HepG2 (cell line): ENCODE measurements around the gene BSND. TPM values are rescaled to one million over a fixed set of nuclear protein-coding genes. Genes with fewer than 3 reads are reported as not detected.

ENCODE experiments used
- ATAC-seq: fragments of 200-7000 bp; cut with Tn5 transposase; 3 replicates; pipeline ENCODE4 v1.9.1; 2020; ENCODE audit warnings: mild to moderate bottlenecking, moderate library complexity
- BruUV-seq: library from RNA; stranded (reverse); fragments of 400-500 nt; replicated peaks from 2 replicates; lab custom pipeline; 2021; lab: Mats Ljungman, UMichigan
- CTCF ChIA-PET: fragments of 300-600 bp; formaldehyde crosslinking; extraction: SDS; loops from one replicate; lab custom pipeline; 2021; ENCODE audit warnings: low total read pairs, inconsistent platforms, low intra/inter-chr PET ratio; lab: Yijun Ruan, JAX
- POLR2A ChIA-PET: fragments of 350-600 bp; sonication (Branson Sonifier 250); formaldehyde crosslinking; loops from one replicate; lab custom pipeline; 2020; ENCODE audit warnings: antibody characterized with exemption, inconsistent platforms; lab: Yijun Ruan, JAX
- DNase-seq: peaks from one replicate; pipeline ENCODE4 v3.0.0-alpha.2; 2015; ENCODE audit warnings: low spot score
- FAIRE-seq: peaks from 3 replicates; lab custom pipeline; 2011; peaks lifted over from hg19 to GRCh38; lab: Jason Lieb, UNC
- H2AFZ ChIP-seq: one replicate; pipeline ENCODE4 v1.6.1; 2011; ENCODE audit warnings: low read length, inconsistent platforms
- H3K27ac ChIP-seq: fragments of 300-600 bp; 3 replicates; pipeline ENCODE4 v1.8.0; 2011; ENCODE audit warnings: mixed run types, mild to moderate bottlenecking, mixed read lengths, low read length, inconsistent platforms; ENCODE audit not compliant: insufficient read depth; ENCODE audit errors: extremely low read length
- H3K27me3 ChIP-seq, 2 experiments: fragments of 200-600 bp in 1 of 2; 2 replicates in 1 of 2; 3 replicates in 1 of 2; pipeline versions ENCODE4 v1.6.0 to v1.8.0; 2011; ENCODE audit warnings: low read length in 2 of 2, mild to moderate bottlenecking in 2 of 2, moderate library complexity in 2 of 2, inconsistent platforms in 1 of 2; ENCODE audit not compliant: insufficient read depth in 2 of 2, control insufficient read depth in 1 of 2
- H3K36me3 ChIP-seq, 2 experiments: fragments of 200-600 bp in 1 of 2; replicated peaks in 1 of 2; 2 replicates in 1 of 2; 3 replicates in 1 of 2; pipeline versions ENCODE4 v1.5.1 to v1.8.0; 2011; ENCODE audit warnings: low read length in 2 of 2, inconsistent platforms in 1 of 2; ENCODE audit not compliant: insufficient read depth in 2 of 2, control insufficient read depth in 1 of 2
- H3K4me1 ChIP-seq: 2 replicates; pipeline ENCODE4 v1.5.1; 2012; ENCODE audit warnings: low read length, inconsistent platforms; ENCODE audit not compliant: insufficient read depth
- H3K4me2 ChIP-seq: 2 replicates; pipeline ENCODE4 v1.6.0; 2011; ENCODE audit warnings: low read depth, low read length, inconsistent platforms
- H3K4me3 ChIP-seq, 3 experiments: fragments of 200-600 bp in 1 of 3; sonication (generic), shearing (Covaris generic) in 1 of 3; replicated peaks in 1 of 3; 2 replicates each; pipeline ENCODE4 v1.5.1; 2011 to 2016; ENCODE audit warnings: low read length in 3 of 3, inconsistent platforms in 2 of 3, low read depth in 2 of 3, mild to moderate bottlenecking in 2 of 3, control low read depth in 1 of 3, mixed read lengths in 1 of 3; ENCODE audit not compliant: insufficient read depth in 1 of 3
- H3K79me2 ChIP-seq: one replicate; pipeline ENCODE4 v1.6.1; 2011; ENCODE audit warnings: low read length, inconsistent platforms; ENCODE audit not compliant: insufficient read depth
- H3K9ac ChIP-seq: 2 replicates; pipeline ENCODE4 v1.6.0; 2011; ENCODE audit warnings: mild to moderate bottlenecking, low read depth, low read length, inconsistent platforms; ENCODE audit not compliant: insufficient read depth
- H3K9me3 ChIP-seq: 2 replicates; pipeline ENCODE4 v1.5.1; 2012; ENCODE audit warnings: mild to moderate bottlenecking, low read length
- H4K20me1 ChIP-seq: 2 replicates; pipeline ENCODE4 v1.6.0; 2011; ENCODE audit warnings: inconsistent platforms, mild to moderate bottlenecking, low read length, moderate library complexity; ENCODE audit not compliant: insufficient read depth
- ATF7-NPFF ChIP-seq: sonication (generic); formaldehyde crosslinking; IDR thresholded peaks from 2 replicates; pipeline ENCODE4 v1.8.1; 2023; ENCODE audit warnings: mild to moderate bottlenecking, low read depth, missing genetic modification reagents, moderate library complexity
- BHLHE40 ChIP-seq: IDR thresholded peaks from 2 replicates; pipeline ENCODE4 v1.6.1; 2011; ENCODE audit warnings: low read length, improper control_type of control experiment
- CREBL2 ChIP-seq: sonication (generic); formaldehyde crosslinking; IDR thresholded peaks from 2 replicates; pipeline ENCODE4 v1.8.1; 2023; ENCODE audit warnings: missing genetic modification reagents, mild to moderate bottlenecking, borderline replicate concordance
- DPF2 ChIP-seq: sonication (generic); formaldehyde crosslinking; IDR thresholded peaks from 2 replicates; pipeline ENCODE4 v1.4.0; 2020; ENCODE audit warnings: mild to moderate bottlenecking, low read depth, missing genetic modification reagents, borderline replicate concordance
- FOSL2 ChIP-seq: sonication (generic); formaldehyde crosslinking; IDR thresholded peaks from 2 replicates; pipeline ENCODE4 v1.4.0; 2020; ENCODE audit warnings: missing genetic modification reagents
- IKZF1 ChIP-seq: fragments of 450-650 bp; IDR thresholded peaks from 2 replicates; pipeline ENCODE4 v1.7.1; 2016
- MBD4 ChIP-seq: IDR thresholded peaks from 2 replicates; pipeline ENCODE4 v1.6.1; 2012; ENCODE audit warnings: low read length, inconsistent platforms, borderline replicate concordance
- ZBTB21 ChIP-seq: sonication (generic); formaldehyde crosslinking; IDR thresholded peaks from 2 replicates; pipeline ENCODE4 v1.4.0; 2020; ENCODE audit warnings: missing genetic modification reagents
- ZFP82 ChIP-seq: sonication (generic); formaldehyde crosslinking; IDR thresholded peaks from 2 replicates; pipeline ENCODE4 v1.5.1; 2020; ENCODE audit warnings: mild to moderate bottlenecking, missing genetic modification reagents, borderline replicate concordance
- ZMYM4 ChIP-seq: sonication (generic); formaldehyde crosslinking; IDR thresholded peaks from 2 replicates; pipeline ENCODE4 v1.8.1; 2023; ENCODE audit warnings: mild to moderate bottlenecking, missing genetic modification reagents
- ZUFSP ChIP-seq: sonication (generic); formaldehyde crosslinking; IDR thresholded peaks from 2 replicates; pipeline ENCODE4 v1.9.0; 2021; ENCODE audit warnings: missing genetic modification reagents, mild to moderate bottlenecking, borderline replicate concordance
- WGBS: methylation state at CpG from one replicate; pipeline ENCODE4 v1.1.6; 2017; ENCODE audit warnings: low lambda C conversion rate; 5-methylcytosine and 5-hydroxymethylcytosine counted together
- in situ Hi-C: cut with HindIII; loops from 2 replicates; pipeline ENCODE4 v1.10.0; 2017; ENCODE audit warnings: low pct_unique_long_range_greater_than_20kb; ENCODE audit not compliant: extremely low pct_ligation_motif_present
- intact Hi-C: fragments of 100-400 bp; cut with micrococcal nuclease; formaldehyde crosslinking; loops from one replicate; pipeline ENCODE4 v1.10.0; 2022; ENCODE audit not compliant: unreplicated experiment
- polyA plus RNA-seq, 8 experiments: library from polyadenylated mRNA; depleted of rRNA in 3 of 8; stranded (reverse) in 7 of 8; unstranded in 1 of 8; fragments of >200 nt; fragmentation: Illumina TruSeq in 4 of 8; extraction: Trizol in 4 of 8; gene quantifications; 2 replicates each; pipeline versions ENCODE4 v1.2.1 to v1.2.3, GENCODE V29; 2011 to 2016; ENCODE audit warnings: low read depth in 4 of 8, missing spikeins in 1 of 8, mixed read lengths in 1 of 8; ENCODE audit not compliant: insufficient read depth in 1 of 8
- total RNA-seq, 5 experiments: library from RNA; depleted of rRNA; stranded (reverse); fragments of >200 nt; fragmentation: Illumina TruSeq; extraction: Trizol; gene quantifications; 2 replicates each; pipeline ENCODE4 v1.2.3, GENCODE V29; 2016; ENCODE audit warnings: low read depth in 1 of 5
- TF ChIP-seq, protein P1 (sequence below): fragments of 450-650 bp; IDR thresholded peaks from 2 replicates; pipeline ENCODE4 v1.6.1; 2016
- TF ChIP-seq, protein P2 (sequence below): sonication (generic); formaldehyde crosslinking; IDR thresholded peaks from 2 replicates; pipeline ENCODE4 v1.5.1; 2020; ENCODE audit warnings: missing genetic modification reagents, mild to moderate bottlenecking, borderline replicate concordance
- TF ChIP-seq, protein P3 (sequence below): sonication (generic); formaldehyde crosslinking; IDR thresholded peaks from 2 replicates; pipeline ENCODE4 v1.4.0; 2020; ENCODE audit warnings: missing genetic modification reagents

Gene BSND
- total and polyA plus RNA-seq, 2 of the 13 experiments (the other 11 are each of a cell fraction or from before 2014, with no cell fraction given), result not detected

- no TSS peak for BruUV-seq
- POLR2A ChIA-PET, result no interaction called here
- no peak for DNase-seq
- Histone ChIP-seq H4K20me1 (no peaks in the 10 kb centered on the region), H3K36me3 (no peaks in the 10 kb centered on the region), H3K9me3 (no peaks in the 10 kb centered on the region), H3K9ac (no peak overlapping the region), H3K27me3 (peaks cover 2 to 17% of the 10 kb centered on the region in 2 experiments; a peak in 2 of 5 replicates), H2AFZ (no peak overlapping the region), H3K4me1 (no peaks in the 10 kb centered on the region), H3K27ac (no peak overlapping the region), H3K4me3 (no peak overlapping the region), H3K79me2 (no peaks in the 10 kb centered on the region), H3K4me2 (no peak overlapping the region)
- CTCF ChIA-PET, result no interaction called here
- in situ Hi-C loops (no loop called here), intact Hi-C loops (no loop called here)
- ATAC-seq, result no peak
- FAIRE-seq, result no peak
- WGBS, result 9% methylated on average over 7 of the region's 7 CpGs
- TF ChIP-seq ZBTB21 (CRISPR knock-in tag) (peak; percentile 72; the same call in 1 of the 2 replicates), IKZF1 (no peak), MBD4 (no peak), ZMYM4 (no peak), BHLHE40 (peak; percentile 91), FOSL2 (CRISPR knock-in tag) (peak; percentile 49)
- TF ChIP-seq, protein P1, sequence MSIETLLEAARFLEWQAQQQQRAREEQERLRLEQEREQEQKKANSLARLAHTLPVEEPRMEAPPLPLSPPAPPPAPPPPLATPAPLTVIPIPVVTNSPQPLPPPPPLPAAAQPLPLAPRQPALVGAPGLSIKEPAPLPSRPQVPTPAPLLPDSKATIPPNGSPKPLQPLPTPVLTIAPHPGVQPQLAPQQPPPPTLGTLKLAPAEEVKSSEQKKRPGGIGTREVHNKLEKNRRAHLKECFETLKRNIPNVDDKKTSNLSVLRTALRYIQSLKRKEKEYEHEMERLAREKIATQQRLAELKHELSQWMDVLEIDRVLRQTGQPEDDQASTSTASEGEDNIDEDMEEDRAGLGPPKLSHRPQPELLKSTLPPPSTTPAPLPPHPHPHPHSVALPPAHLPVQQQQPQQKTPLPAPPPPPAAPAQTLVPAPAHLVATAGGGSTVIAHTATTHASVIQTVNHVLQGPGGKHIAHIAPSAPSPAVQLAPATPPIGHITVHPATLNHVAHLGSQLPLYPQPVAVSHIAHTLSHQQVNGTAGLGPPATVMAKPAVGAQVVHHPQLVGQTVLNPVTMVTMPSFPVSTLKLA, result peak; percentile 28; the same call in 1 of the 2 replicates
Measured at GRCh38 chr1:54971317-54971791, 27.4 kb upstream of the BSND start.

GRCh38 chr1:54972436-54972835, 26.3 kb upstream of the BSND start:
- CTCF ChIA-PET, result interaction anchor here (1.4 kb wide), 1 partner anchor 24 kb away, joined by 5 read pairs; no protein-coding TSS in a partner anchor
- no peak for ATAC-seq
- no TSS peak for BruUV-seq
- H3K27me3 ChIP-seq, result peaks cover 0 to 15% of the 10 kb centered on the region in 2 experiments; a peak in 1 of 5 replicates
- no peak for DNase-seq
- WGBS, result 9% methylated on average over 4 of the region's 4 CpGs
- intact Hi-C loops (no loop called here), in situ Hi-C loops (no loop called here)
- no peaks in the 10 kb centered on the region for H3K4me1 ChIP-seq
- H3K9ac ChIP-seq, result no peak overlapping the region
- no peak overlapping the region for H3K4me2 ChIP-seq
- H3K9me3 ChIP-seq, result no peaks in the 10 kb centered on the region
- H4K20me1 ChIP-seq, result no peaks in the 10 kb centered on the region
- H3K79me2 ChIP-seq, result no peaks in the 10 kb centered on the region
- no peak overlapping the region for H2AFZ ChIP-seq
- no peaks in the 10 kb centered on the region for H3K36me3 ChIP-seq
- no peak overlapping the region for H3K4me3 ChIP-seq
- POLR2A ChIA-PET, result no interaction called here
- no peak overlapping the region for H3K27ac ChIP-seq
- FAIRE-seq, result no peak
- TF ChIP-seq ATF7-NPFF, result no peak
- TF ChIP-seq, protein P2, sequence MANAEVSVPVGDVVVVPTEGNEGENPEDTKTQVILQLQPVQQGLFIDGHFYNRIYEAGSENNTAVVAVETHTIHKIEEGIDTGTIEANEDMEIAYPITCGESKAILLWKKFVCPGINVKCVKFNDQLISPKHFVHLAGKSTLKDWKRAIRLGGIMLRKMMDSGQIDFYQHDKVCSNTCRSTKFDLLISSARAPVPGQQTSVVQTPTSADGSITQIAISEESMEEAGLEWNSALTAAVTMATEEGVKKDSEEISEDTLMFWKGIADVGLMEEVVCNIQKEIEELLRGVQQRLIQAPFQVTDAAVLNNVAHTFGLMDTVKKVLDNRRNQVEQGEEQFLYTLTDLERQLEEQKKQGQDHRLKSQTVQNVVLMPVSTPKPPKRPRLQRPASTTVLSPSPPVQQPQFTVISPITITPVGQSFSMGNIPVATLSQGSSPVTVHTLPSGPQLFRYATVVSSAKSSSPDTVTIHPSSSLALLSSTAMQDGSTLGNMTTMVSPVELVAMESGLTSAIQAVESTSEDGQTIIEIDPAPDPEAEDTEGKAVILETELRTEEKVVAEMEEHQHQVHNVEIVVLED (CRISPR knock-in tag), result no peak
- TF ChIP-seq ZFP82 (CRISPR knock-in tag), result no peak
- TF ChIP-seq, protein P3, sequence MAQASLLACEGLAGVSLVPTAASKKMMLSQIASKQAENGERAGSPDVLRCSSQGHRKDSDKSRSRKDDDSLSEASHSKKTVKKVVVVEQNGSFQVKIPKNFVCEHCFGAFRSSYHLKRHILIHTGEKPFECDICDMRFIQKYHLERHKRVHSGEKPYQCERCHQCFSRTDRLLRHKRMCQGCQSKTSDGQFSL, result no peak
- TF ChIP-seq CREBL2, result no peak
- TF ChIP-seq ZUFSP (CRISPR knock-in tag), result no peak
- TF ChIP-seq DPF2 (CRISPR knock-in tag), result no peak
